MCF 10A (cell line): ENCODE measurements around the gene FOXN3. TPM values are rescaled to one million over a fixed set of nuclear protein-coding genes. Genes with fewer than 3 reads are reported as not detected.

ENCODE experiments used
- BruUV-seq: library from RNA; stranded (reverse); fragments of 400-500 nt; replicated peaks from 2 replicates; lab custom pipeline; 2021; lab: Mats Ljungman, UMichigan
- CTCF ChIA-PET: fragments of 300-600 bp; sonication (Branson Sonifier 250); formaldehyde crosslinking; extraction: SDS; loops from one replicate; lab custom pipeline; 2021; ENCODE audit warnings: antibody characterized with exemption, inconsistent platforms; lab: Yijun Ruan, JAX
- POLR2A ChIA-PET: fragments of 300-600, 350-650 bp; sonication (Branson Sonifier 250); formaldehyde crosslinking; extraction: SDS; loops from one replicate; lab custom pipeline; 2020; ENCODE audit warnings: antibody characterized with exemption, inconsistent platforms; lab: Yijun Ruan, JAX
- DNase-seq: peaks from one replicate; pipeline ENCODE4 v3.0.0-alpha.2; 2018; ENCODE audit not compliant: unreplicated experiment
- H3K27ac Mint-ChIP-seq: one replicate; pipeline ENCODE4 v1.8.0; 2022; ENCODE audit warnings: mild to moderate bottlenecking, low read depth, mixed read lengths; ENCODE audit not compliant: unreplicated experiment
- H3K27me3 Mint-ChIP-seq: one replicate; pipeline ENCODE4 v1.8.0; 2022; ENCODE audit warnings: mixed read lengths; ENCODE audit not compliant: insufficient read depth, unreplicated experiment
- H3K36me3 Mint-ChIP-seq: one replicate; pipeline ENCODE4 v1.8.0; 2022; ENCODE audit warnings: mild to moderate bottlenecking, moderate library complexity, mixed read lengths; ENCODE audit not compliant: insufficient read depth, unreplicated experiment
- H3K4me1 Mint-ChIP-seq: one replicate; pipeline ENCODE4 v1.8.0; 2022; ENCODE audit warnings: mixed read lengths; ENCODE audit not compliant: insufficient read depth, unreplicated experiment
- H3K4me3 Mint-ChIP-seq: one replicate; pipeline ENCODE4 v1.8.0; 2022; ENCODE audit warnings: mild to moderate bottlenecking, moderate library complexity, mixed read lengths; ENCODE audit not compliant: unreplicated experiment
- H3K9me3 Mint-ChIP-seq: one replicate; pipeline ENCODE4 v1.8.0; 2022; ENCODE audit warnings: mixed read lengths; ENCODE audit not compliant: unreplicated experiment
- intact Hi-C: fragments of 100-400 bp; cut with micrococcal nuclease; formaldehyde crosslinking; loops from 2 replicates; pipeline ENCODE4 v1.14.1; 2022
- total RNA-seq: library from RNA; stranded (reverse); gene quantifications from 2 replicates; pipeline ENCODE4 v1.2.3, GENCODE V29; 2022
- TF ChIP-seq, protein P1 (sequence below): fragments of 200-600 bp; IDR thresholded peaks from one replicate; pipeline ENCODE4 v1.8.0; 2022; ENCODE audit warnings: antibody characterized with exemption, mild to moderate bottlenecking; ENCODE audit not compliant: unreplicated experiment

FOXN3 gene
- total RNA-seq, 1 experiment from 2014 or later, result 27.1 TPM

DNA sequence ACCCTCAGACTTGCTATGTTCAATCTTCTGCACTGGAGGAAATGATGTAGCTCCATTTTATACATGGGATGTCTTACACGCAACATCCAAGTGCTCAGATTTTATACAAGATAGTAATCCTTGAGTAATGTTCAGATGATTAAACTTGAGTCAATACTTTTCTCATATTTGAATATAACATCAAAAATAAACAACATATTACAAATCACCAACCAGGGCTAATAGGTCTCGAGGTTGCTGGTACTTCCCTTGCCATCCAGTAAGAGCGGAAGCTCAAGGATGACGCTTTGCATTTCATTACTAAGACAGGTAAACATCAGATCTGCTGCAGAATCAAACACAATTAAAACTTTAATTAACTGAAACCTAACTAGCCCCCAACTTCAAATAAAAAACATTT lies 97.3 kb downstream of the FOXN3 start:
- BruUV-seq, result no TSS peak

DNA sequence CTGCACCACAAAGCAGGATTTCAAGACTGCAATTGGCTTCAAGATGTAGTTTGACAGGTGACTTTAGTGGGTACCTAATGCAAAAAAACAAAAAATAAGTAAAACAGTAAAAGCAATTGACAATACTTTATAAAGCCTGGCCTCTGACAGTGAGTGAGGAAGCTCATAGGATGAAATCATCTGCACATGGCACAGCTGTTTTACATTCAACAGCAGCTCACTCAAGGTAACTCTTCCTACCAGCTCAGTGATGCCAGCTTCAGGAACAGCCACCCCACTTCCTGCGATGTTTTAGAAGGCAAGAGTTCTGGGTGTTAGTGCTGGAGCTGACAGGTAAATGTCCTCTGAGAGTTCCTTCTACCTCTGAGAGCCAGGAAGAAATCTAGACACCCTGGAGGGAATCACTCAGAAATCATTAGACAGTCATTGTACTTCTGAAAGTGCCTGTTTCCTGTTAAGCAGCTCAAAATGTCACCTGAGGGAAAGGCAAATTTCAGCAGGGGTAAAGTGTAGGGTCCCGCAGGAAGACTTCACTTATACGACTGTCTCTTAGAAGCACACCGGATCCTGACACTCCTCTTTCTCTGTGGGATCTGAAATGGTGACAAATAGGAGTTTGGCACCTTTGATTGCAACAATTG lies 99.9 kb downstream of the FOXN3 start:
- ChIA-PET POLR2A (no interaction called here), CTCF (interaction anchor here (0.7 kb wide), 1 partner anchor 101 kb away, joined by 4 read pairs; no protein-coding TSS in a partner anchor)
- Mint-ChIP-seq H3K4me1 (no peaks in the 10 kb centered on the region), H3K27ac (no peak overlapping the region), H3K27me3 (no peaks in the 10 kb centered on the region), H3K4me3 (no peak overlapping the region), H3K36me3 (no peaks in the 10 kb centered on the region), H3K9me3 (peaks cover 8% of the 10 kb centered on the region)
- no TSS peak for BruUV-seq
- TF ChIP-seq, protein P1, sequence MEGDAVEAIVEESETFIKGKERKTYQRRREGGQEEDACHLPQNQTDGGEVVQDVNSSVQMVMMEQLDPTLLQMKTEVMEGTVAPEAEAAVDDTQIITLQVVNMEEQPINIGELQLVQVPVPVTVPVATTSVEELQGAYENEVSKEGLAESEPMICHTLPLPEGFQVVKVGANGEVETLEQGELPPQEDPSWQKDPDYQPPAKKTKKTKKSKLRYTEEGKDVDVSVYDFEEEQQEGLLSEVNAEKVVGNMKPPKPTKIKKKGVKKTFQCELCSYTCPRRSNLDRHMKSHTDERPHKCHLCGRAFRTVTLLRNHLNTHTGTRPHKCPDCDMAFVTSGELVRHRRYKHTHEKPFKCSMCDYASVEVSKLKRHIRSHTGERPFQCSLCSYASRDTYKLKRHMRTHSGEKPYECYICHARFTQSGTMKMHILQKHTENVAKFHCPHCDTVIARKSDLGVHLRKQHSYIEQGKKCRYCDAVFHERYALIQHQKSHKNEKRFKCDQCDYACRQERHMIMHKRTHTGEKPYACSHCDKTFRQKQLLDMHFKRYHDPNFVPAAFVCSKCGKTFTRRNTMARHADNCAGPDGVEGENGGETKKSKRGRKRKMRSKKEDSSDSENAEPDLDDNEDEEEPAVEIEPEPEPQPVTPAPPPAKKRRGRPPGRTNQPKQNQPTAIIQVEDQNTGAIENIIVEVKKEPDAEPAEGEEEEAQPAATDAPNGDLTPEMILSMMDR, result no peak
- intact Hi-C loops, result no loop called here
- no peak for DNase-seq

More for the DNA sequence above, 97.3 kb downstream of the FOXN3 start:
- Mint-ChIP-seq H3K4me1 (no peaks in the 10 kb centered on the region), H3K27ac (no peak overlapping the region), H3K36me3 (no peaks in the 10 kb centered on the region), H3K27me3 (no peaks in the 10 kb centered on the region), H3K9me3 (peaks cover 8% of the 10 kb centered on the region), H3K4me3 (no peak overlapping the region)
- no peak for DNase-seq
- intact Hi-C loops, result no loop called here
- POLR2A ChIA-PET, result no interaction called here
- CTCF ChIA-PET, result no interaction called here
- TF ChIP-seq, protein P1, result no peak

GRCh38 chr14:89315493-89316470 lies 101.3 kb downstream of the FOXN3 start:
- no peak overlapping the region for H3K4me3 Mint-ChIP-seq
- CTCF ChIA-PET, result interaction anchor here (1.1 kb wide), 1 partner anchor 64 kb away, joined by 4 read pairs; no protein-coding TSS in a partner anchor
- no peaks in the 10 kb centered on the region for H3K36me3 Mint-ChIP-seq
- H3K9me3 Mint-ChIP-seq, result peaks cover 8% of the 10 kb centered on the region
- no TSS peak for BruUV-seq
- DNase-seq, result no peak
- no peaks in the 10 kb centered on the region for H3K27me3 Mint-ChIP-seq
- intact Hi-C loops, result no loop called here
- TF ChIP-seq, protein P1, result no peak
- POLR2A ChIA-PET, result no interaction called here
- H3K4me1 Mint-ChIP-seq, result no peaks in the 10 kb centered on the region
- no peak overlapping the region for H3K27ac Mint-ChIP-seq

DNA sequence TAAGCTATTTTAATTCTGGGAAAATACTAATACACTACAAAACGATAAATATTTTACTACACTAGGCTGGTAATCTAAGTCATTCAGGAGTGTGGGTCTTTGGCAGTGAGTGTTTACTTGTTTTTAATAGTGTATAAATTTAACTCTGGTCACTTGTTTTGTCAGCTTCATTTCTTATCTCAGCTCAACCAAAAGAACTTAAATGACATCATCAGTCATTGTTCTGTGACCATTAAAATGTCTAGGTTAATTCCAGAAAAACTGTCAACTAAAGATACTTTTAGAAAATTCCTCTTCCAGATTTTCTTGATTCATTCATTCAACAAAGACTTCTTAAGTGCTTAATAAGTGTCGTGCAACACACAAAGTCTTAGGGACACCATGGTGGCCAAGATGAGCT lies 102.8 kb downstream of the FOXN3 start:
- no peaks in the 10 kb centered on the region for H3K27me3 Mint-ChIP-seq
- no peak for DNase-seq
- no peak overlapping the region for H3K27ac Mint-ChIP-seq
- TF ChIP-seq, protein P1, result no peak
- ChIA-PET CTCF (no interaction called here), POLR2A (no interaction called here)
- no peaks in the 10 kb centered on the region for H3K36me3 Mint-ChIP-seq
- BruUV-seq, result no TSS peak
- no peak overlapping the region for H3K4me3 Mint-ChIP-seq
- H3K4me1 Mint-ChIP-seq, result no peaks in the 10 kb centered on the region
- intact Hi-C loops, result no loop called here
- peaks cover 8% of the 10 kb centered on the region for H3K9me3 Mint-ChIP-seq
